NB4 (cell line): ENCODE results near the gene SPNS2.

Source experiments
- DNase-seq: peaks from one replicate; pipeline ENCODE4 v3.0.0; 2010; ENCODE audit warnings: low read depth
- H3K4me3 ChIP-seq: one replicate; pipeline ENCODE4 v1.5.1; 2011; ENCODE audit warnings: mild to moderate bottlenecking, low read depth, low read length, moderate library complexity
- MAX ChIP-seq: IDR thresholded peaks from 2 replicates; pipeline ENCODE4 v1.6.1; 2011; ENCODE audit warnings: low read depth, low read length
- MYC ChIP-seq: IDR thresholded peaks from 2 replicates; pipeline ENCODE4 v1.6.1; 2011; ENCODE audit warnings: low read depth, low read length
- POLR2A ChIP-seq: IDR thresholded peaks from 2 replicates; pipeline ENCODE4 v1.6.1; 2011; ENCODE audit warnings: mild to moderate bottlenecking; ENCODE audit not compliant: insufficient read length; ENCODE audit errors: extremely low read depth
- TF ChIP-seq, protein P1 (sequence below): IDR thresholded peaks from one replicate; pipeline ENCODE4 v1.5.1; 2012; ENCODE audit warnings: low read depth, low read length

SPNS2 gene

GRCh38 chr17:4474093-4474492, 24.6 kb upstream of the SPNS2 start:
- no peak overlapping the region for H3K4me3 ChIP-seq
- DNase-seq: no peak
- TF ChIP-seq MAX: no peak
- no peak for TF ChIP-seq MYC
- TF ChIP-seq, protein P1, sequence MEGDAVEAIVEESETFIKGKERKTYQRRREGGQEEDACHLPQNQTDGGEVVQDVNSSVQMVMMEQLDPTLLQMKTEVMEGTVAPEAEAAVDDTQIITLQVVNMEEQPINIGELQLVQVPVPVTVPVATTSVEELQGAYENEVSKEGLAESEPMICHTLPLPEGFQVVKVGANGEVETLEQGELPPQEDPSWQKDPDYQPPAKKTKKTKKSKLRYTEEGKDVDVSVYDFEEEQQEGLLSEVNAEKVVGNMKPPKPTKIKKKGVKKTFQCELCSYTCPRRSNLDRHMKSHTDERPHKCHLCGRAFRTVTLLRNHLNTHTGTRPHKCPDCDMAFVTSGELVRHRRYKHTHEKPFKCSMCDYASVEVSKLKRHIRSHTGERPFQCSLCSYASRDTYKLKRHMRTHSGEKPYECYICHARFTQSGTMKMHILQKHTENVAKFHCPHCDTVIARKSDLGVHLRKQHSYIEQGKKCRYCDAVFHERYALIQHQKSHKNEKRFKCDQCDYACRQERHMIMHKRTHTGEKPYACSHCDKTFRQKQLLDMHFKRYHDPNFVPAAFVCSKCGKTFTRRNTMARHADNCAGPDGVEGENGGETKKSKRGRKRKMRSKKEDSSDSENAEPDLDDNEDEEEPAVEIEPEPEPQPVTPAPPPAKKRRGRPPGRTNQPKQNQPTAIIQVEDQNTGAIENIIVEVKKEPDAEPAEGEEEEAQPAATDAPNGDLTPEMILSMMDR: no peak
- no peak for TF ChIP-seq POLR2A

GRCh38 chr17:4475001-4475400, 23.7 kb upstream of the SPNS2 start:
- no peak overlapping the region for H3K4me3 ChIP-seq
- no peak for DNase-seq
- TF ChIP-seq MAX (no peak), MYC (no peak), POLR2A (no peak)
- TF ChIP-seq, protein P1: no peak

DNA sequence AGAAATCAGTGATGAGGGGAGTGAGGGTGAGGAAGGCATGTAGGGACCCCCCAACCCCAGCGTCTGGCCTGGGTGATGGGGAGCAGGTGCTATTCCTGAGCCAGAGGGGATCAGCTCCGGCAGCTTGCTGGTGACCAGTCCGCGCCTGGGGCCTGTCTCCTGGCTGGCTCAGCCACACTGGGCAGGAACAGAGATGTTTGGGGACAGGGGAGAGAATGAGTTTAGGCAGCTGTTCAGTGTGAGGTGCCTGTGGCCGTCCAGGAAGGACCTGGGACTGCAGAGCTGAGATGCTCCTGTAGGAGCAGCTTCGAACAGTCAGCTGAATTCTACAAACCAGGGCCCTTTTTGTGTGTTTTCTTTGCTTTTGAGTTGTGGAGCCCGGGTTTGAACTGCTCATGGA, 23.2 kb upstream of the SPNS2 start:
- DNase-seq: no peak
- no peak overlapping the region for H3K4me3 ChIP-seq
- no peak for TF ChIP-seq POLR2A
- no peak for TF ChIP-seq MYC
- no peak for TF ChIP-seq MAX
- TF ChIP-seq, protein P1: no peak

DNA sequence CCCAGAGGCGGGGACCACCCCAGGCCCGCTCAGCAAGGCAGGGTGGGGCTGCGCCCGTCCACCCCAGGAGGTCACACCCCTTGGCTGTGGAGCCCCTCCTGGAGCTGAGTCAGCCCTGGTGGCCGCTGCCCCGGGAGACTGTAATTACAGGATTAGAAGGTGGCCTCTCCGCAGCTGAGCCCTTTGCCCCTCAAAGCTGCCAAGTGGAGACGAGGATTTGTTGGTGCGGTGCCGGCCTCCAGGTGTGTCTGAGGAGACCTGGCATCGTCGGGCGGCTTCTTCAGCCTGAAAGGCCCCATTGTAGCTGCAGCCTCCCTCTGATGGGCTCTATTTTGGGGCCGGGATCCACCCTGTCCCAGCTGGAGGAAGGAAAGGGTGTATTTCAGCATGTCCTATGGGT, 22.7 kb upstream of the SPNS2 start:
- DNase-seq: no peak
- TF ChIP-seq, protein P1: no peak
- TF ChIP-seq POLR2A (no peak), MYC (no peak), MAX (no peak)
- no peak overlapping the region for H3K4me3 ChIP-seq

DNA sequence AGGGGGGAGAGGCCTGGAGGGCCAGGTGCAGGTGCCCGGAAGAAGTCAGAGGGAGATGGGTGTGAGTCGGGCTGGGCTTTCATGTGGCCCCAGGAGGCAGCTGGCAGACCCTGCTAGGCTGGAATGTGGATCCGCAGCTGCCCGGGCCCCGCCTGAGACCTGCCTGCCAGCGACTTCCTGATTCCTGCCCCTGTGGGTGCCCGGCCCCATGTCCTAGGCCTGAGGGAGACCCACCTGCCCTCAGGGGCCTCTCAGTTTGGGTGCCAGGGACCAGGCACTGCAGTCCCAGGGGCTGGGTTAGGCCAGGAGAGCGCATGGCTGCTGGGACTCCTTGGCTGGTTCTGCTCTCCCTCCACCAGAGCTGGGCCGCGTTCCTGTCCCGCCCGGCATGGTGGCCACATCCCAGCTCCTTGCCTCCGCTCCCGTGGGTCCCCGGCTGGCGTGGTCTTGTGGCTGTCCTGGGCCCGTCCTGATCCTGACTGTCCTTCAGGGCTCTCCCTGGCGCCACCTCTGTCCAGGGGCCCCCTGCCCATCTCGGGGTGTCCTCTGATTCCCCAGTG, 22.1 kb upstream of the SPNS2 start:
- no peak for DNase-seq
- H3K4me3 ChIP-seq: no peak overlapping the region
- TF ChIP-seq POLR2A (no peak), MYC (no peak), MAX (no peak)
- TF ChIP-seq, protein P1: no peak

DNA sequence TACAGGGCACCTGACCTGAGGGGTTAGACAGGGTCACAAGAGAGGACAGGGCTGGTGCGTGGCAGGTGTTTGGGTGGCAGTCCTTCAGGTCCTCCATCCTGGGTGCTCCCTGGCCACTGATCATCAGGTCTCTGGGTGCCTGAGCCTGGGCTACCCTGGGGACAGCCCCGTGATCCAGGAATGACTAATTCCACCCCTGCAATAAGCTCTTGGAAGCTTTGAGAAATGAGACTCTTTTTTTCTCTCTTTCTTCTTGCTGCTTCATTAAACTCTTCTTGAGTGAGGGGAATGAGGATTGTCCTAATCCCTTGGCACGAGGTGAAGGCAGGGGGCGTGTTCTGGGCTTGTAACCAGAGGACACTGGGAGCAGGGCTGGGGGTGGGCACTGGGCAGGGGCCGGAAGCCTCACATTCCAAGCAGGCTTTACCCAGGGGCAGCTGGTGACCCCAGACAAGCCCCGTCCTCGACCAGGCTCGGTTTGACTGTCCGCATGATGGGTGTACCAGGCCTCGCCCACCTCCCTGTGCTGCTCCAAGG, 21.4 kb upstream of the SPNS2 start:
- DNase-seq: no peak
- no peak overlapping the region for H3K4me3 ChIP-seq
- TF ChIP-seq MAX (no peak), POLR2A (no peak), MYC (no peak)
- TF ChIP-seq, protein P1: no peak
